GM19328 (cell line): ENCODE data around the gene RABGAP1L.
"Not testable (repeated sequence)": the region's sequence is repeated elsewhere in the genome, so short reads cannot be mapped to it uniquely, and the experiment has no call there.

Source experiments
- ATAC-seq: cut with Tn5 transposase; IDR thresholded peaks from one replicate; pipeline ENCODE4 v1.9.1; 2021; ENCODE audit warnings: mild to moderate bottlenecking, moderate library complexity; ENCODE audit not compliant: unreplicated experiment

Gene RABGAP1L

GRCh38 chr1:174652569-174653280 lies 493.4 kb downstream of the RABGAP1L start:
- ATAC-seq = no peak

- ATAC-seq = no peak
Observed at GRCh38 chr1:174654560-174654959, 495.2 kb downstream of the RABGAP1L start.

- no peak for ATAC-seq
Observed at GRCh38 chr1:174656409-174657059, 497.2 kb downstream of the RABGAP1L start.

- ATAC-seq = no peak
Observed at GRCh38 chr1:174657411-174657810, 498.1 kb downstream of the RABGAP1L start.

- ATAC-seq = no peak
Observed at GRCh38 chr1:174657893-174658292, 498.6 kb downstream of the RABGAP1L start.

GRCh38 chr1:174659823-174660222 lies 500.5 kb downstream of the RABGAP1L start:
- no peak for ATAC-seq

GRCh38 chr1:174660476-174660875 lies 501.2 kb downstream of the RABGAP1L start:
- no peak for ATAC-seq

- ATAC-seq = no peak
Observed at GRCh38 chr1:174663358-174663757, 504.0 kb downstream of the RABGAP1L start.

GRCh38 chr1:174666248-174666647 lies 506.9 kb downstream of the RABGAP1L start:
- ATAC-seq = no peak

GRCh38 chr1:174671826-174672225 lies 512.5 kb downstream of the RABGAP1L start:
- no peak for ATAC-seq

- ATAC-seq = no peak
Observed at GRCh38 chr1:174676856-174677255, 517.5 kb downstream of the RABGAP1L start.

- no peak for ATAC-seq
Observed at GRCh38 chr1:174678657-174679056, 519.3 kb downstream of the RABGAP1L start.

GRCh38 chr1:174680101-174680500 lies 520.8 kb downstream of the RABGAP1L start:
- no peak for ATAC-seq

- ATAC-seq = no peak
Observed at GRCh38 chr1:174682419-174683008, 523.2 kb downstream of the RABGAP1L start.

- ATAC-seq = no peak
Observed at GRCh38 chr1:174686213-174686612, 526.9 kb downstream of the RABGAP1L start.

GRCh38 chr1:174689524-174689923 lies 530.2 kb downstream of the RABGAP1L start:
- no peak for ATAC-seq

- no peak for ATAC-seq
Observed at GRCh38 chr1:174690266-174690665, 530.9 kb downstream of the RABGAP1L start.

- ATAC-seq = no peak
Observed at GRCh38 chr1:174692313-174692712, 533.0 kb downstream of the RABGAP1L start.

GRCh38 chr1:174693085-174693484 lies 533.8 kb downstream of the RABGAP1L start:
- ATAC-seq = no peak

GRCh38 chr1:174693539-174693938 lies 534.2 kb downstream of the RABGAP1L start:
- ATAC-seq = not testable (repeated sequence)

GRCh38 chr1:174696026-174696821 lies 536.9 kb downstream of the RABGAP1L start:
- no peak for ATAC-seq
